DMS53 treated with DMSO at 0.1 percent for 48 hours (cell line): ENCODE measurements around the gene OCIAD2.
"Not testable (repeated sequence)": the region's sequence is repeated elsewhere in the genome, so short reads cannot be mapped to it uniquely, and the experiment has no call there.

Experiments
- DNase-seq: peaks from one replicate; lab custom pipeline; 2025; ENCODE audit not compliant: unreplicated experiment; lab: John Stamatoyannopoulos, UW

Gene OCIAD2

GRCh38 chr4:48906206-48907173, at the start of gene OCIAD2:
Gene OCIAD2, minus strand, starts transcription at chr4:48906774. Its CDS starts 2,225 bp downstream, at chr4:48904549.
- peak; percentile 94 for DNase-seq

GRCh38 chr4:48954314-48954713, 47.7 kb upstream of the OCIAD2 start:
- no peak for DNase-seq

GRCh38 chr4:48949518-48950219, 43.1 kb upstream of the OCIAD2 start:
- DNase-seq = no peak

- no peak for DNase-seq
Observed at GRCh38 chr4:48949086-48949485, 42.5 kb upstream of the OCIAD2 start.

- DNase-seq = no peak
Observed at GRCh38 chr4:48947731-48948130, 41.2 kb upstream of the OCIAD2 start.

- DNase-seq = no peak
Observed at GRCh38 chr4:48945981-48946380, 39.4 kb upstream of the OCIAD2 start.

- DNase-seq = peak; percentile 14
Observed at GRCh38 chr4:48944756-48945241, 38.2 kb upstream of the OCIAD2 start.

- DNase-seq = no peak
Observed at GRCh38 chr4:48944252-48944651, 37.7 kb upstream of the OCIAD2 start.

- peak; percentile 65 for DNase-seq
Observed at GRCh38 chr4:48943387-48943786, 36.8 kb upstream of the OCIAD2 start.

- DNase-seq = peak; percentile 23
Observed at GRCh38 chr4:48939785-48940184, 33.2 kb upstream of the OCIAD2 start.

GRCh38 chr4:48938831-48939230, 32.3 kb upstream of the OCIAD2 start:
- DNase-seq = no peak

- DNase-seq = no peak
Observed at GRCh38 chr4:48937033-48937432, 30.5 kb upstream of the OCIAD2 start.

- no peak for DNase-seq
Observed at GRCh38 chr4:48931459-48931858, 24.9 kb upstream of the OCIAD2 start.

- no peak for DNase-seq
Observed at GRCh38 chr4:48930654-48931053, 24.1 kb upstream of the OCIAD2 start.

- DNase-seq = no peak
Observed at GRCh38 chr4:48924416-48924815, 17.8 kb upstream of the OCIAD2 start.

- DNase-seq = not testable (repeated sequence)
Observed at GRCh38 chr4:48923065-48923464, 16.5 kb upstream of the OCIAD2 start.

- no peak for DNase-seq
Observed at GRCh38 chr4:48914311-48914710, 7.7 kb upstream of the OCIAD2 start.

- DNase-seq = no peak
Observed at GRCh38 chr4:48913346-48913745, 6.8 kb upstream of the OCIAD2 start.

- no peak for DNase-seq
Observed at GRCh38 chr4:48912349-48912748, 5.8 kb upstream of the OCIAD2 start.

- no peak for DNase-seq
Observed at GRCh38 chr4:48910511-48910910, 3.9 kb upstream of the OCIAD2 start.

GRCh38 chr4:48909697-48910096, 3.1 kb upstream of the OCIAD2 start:
- peak; percentile 71 for DNase-seq

- DNase-seq = no peak
Observed at GRCh38 chr4:48908687-48909086, 2.1 kb upstream of the OCIAD2 start.
